Left cardiac atrium (tissue), 4 donors: ENCODE results near the gene CARD9. TPM values are rescaled to one million over a fixed set of nuclear protein-coding genes. Genes with fewer than 3 reads are reported as not detected.
A peak's percentile ranks its signal among the peaks of the same experiment; 100 is the strongest.

Source experiments
- ATAC-seq, 2 donors: fragments of 200-7000 bp; cut with Tn5 transposase; one replicate each; pipeline ENCODE4 v1.9.1; 2020; ENCODE audit warnings: mild to moderate bottlenecking in 2 of 2, moderate library complexity in 2 of 2
- DNase-seq: peaks from one replicate; pipeline ENCODE4 v3.0.0-alpha.2; 2020
- intact Hi-C, 2 donors: fragments of 100-400 bp; cut with DNase I; formaldehyde crosslinking; loops; one replicate each; pipeline versions ENCODE4 v1.14.1 to v1.15.1; 2022 to 2023
- total RNA-seq, 2 donors: library from RNA; stranded (reverse); fragmentation: NEBNext Ultra II Directional; extraction: Animal tissue kit (Norgen Biotek cat#: 25700); gene quantifications; one replicate each; pipeline ENCODE4 v1.2.1, GENCODE V29; 2021
- donor health status: DM: no; HTN: yes; CAD: no.
- donor health status: DM: no; HTN: yes; CAD: no; lungs with severe emphysema.
- donor health status: DM: yes; HTN: yes; CAD: no.
- donor health status: Dilated cardiomyopathy.

Gene CARD9
- total RNA-seq, 2 donors from 2014 or later = 0.86 to 2.4 TPM

DNA sequence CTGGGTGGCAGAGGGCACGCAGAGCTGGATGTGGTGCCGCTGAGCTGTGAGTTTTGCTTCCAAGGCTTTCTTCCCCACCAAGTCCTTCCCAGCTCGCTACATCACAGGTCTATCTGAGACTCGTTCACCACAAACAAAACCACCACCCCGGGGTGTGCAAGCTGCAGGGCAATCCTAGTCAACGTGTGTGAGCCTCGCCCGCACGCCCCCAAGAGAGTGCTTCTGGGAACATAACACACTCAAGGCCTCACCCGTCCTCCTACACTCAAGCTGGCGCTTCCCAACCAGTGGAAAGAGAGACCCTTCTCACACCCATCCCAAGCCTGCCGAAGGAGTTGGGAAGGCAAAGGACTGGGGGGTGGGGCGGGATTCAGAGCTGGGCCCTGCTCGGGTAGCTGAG, 15.9 kb upstream of the CARD9 start:
- ATAC-seq (no peak), DNase-seq (no peak)
- intact Hi-C loops = no loop called here

DNA sequence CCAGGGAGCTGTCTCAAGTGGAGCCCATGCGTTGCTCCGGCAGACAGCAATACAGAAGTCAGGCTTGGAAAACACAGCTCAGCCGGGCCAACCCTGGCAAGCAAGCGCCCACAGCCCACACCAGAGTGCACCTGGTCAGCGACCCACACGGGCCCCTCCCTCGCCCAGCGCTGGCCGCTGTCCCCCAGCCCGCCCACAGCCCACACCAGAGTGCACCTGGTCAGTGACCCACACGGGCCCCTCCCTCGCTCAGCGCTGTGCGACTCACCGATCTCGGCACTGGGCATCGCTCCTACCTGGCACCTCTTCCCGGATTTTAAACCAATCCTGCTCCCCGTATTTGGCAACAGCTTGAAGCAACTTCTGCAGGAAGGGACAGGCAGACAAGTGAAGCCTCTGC, 13.7 kb upstream of the CARD9 start:
- DNase-seq = no peak
- no peak for ATAC-seq
- intact Hi-C loops = no loop called here

GRCh38 chr9:136386018-136386417, 12.5 kb upstream of the CARD9 start:
- intact Hi-C loops = no loop called here
- ATAC-seq = no peak
- DNase-seq = no peak

GRCh38 chr9:136385015-136385414, 11.5 kb upstream of the CARD9 start:
- ATAC-seq (no peak), DNase-seq (no peak)
- intact Hi-C loops = no loop called here

DNA sequence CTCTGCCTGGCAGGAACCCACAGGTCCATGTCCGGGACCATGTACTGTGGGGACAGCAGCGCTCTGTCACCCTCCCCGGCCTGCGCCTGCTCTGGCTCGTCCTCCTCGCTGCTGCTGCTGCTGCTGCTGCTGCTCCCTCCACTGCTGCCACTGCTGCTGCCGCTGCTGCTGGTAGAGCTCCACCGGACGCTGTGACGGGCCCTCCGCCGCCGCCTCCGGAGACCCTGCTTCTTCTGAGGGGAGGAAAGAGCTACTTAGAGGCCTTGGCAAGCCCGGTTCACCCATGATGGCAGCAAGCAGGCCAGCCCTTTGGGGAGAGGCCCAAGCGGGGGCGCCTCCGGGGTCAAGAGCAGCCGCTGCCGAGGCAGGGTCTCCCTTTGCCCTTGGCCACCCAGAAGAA, 10.0 kb upstream of the CARD9 start:
- DNase-seq (no peak), ATAC-seq (no peak)
- intact Hi-C loops = no loop called here

GRCh38 chr9:136381966-136382513, 8.6 kb upstream of the CARD9 start:
- ATAC-seq = no peak
- intact Hi-C loops = no loop called here
- no peak for DNase-seq

GRCh38 chr9:136381311-136381710, 7.8 kb upstream of the CARD9 start:
- DNase-seq (no peak), ATAC-seq (peak; percentile 20 to 81)
- intact Hi-C loops = no loop called here

- intact Hi-C loops = no loop called here
- ATAC-seq (no peak), DNase-seq (no peak)
Measured at GRCh38 chr9:136380381-136380780, 6.9 kb upstream of the CARD9 start.

DNA sequence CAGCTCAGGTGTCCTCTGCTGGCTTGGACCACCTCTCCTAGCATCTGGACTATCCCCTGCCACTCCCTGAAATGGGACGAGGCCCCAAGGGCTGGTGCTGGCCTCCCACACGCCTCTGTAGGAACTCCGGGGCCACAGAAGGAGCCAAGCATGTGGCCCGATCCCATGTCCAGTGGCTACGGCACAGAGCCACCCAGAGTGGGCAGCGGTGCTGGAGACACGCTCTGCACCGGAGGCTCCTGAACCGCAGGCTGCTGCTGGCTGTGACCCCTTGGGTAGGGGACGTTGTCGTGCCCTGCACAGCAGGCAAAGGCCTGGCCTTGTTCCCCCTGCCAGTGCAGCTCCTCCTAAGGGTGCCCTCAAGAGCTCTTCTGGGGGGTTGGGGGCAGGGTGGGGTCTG, 6.4 kb upstream of the CARD9 start:
- intact Hi-C loops = no loop called here
- DNase-seq (no peak), ATAC-seq (no peak)

GRCh38 chr9:136379401-136379800, 5.9 kb upstream of the CARD9 start:
- intact Hi-C loops = no loop called here
- ATAC-seq (no peak), DNase-seq (no peak)

DNA sequence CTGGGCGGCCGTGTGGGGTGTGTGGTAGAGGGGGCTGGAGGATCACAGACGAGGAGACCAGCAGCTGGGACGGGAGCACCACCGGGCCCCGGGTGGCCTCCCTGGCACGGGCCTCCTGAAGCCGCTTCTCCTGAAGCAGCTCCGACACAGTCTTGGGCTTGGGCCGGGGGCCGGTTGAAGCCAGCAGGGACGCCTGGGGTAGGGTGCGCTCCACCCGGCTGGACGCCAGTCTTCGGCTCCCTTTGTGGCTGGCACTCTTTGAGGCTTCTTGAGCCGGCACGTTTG, 5.5 kb upstream of the CARD9 start:
- ATAC-seq = no peak
- DNase-seq = no peak
- intact Hi-C loops = no loop called here

DNA sequence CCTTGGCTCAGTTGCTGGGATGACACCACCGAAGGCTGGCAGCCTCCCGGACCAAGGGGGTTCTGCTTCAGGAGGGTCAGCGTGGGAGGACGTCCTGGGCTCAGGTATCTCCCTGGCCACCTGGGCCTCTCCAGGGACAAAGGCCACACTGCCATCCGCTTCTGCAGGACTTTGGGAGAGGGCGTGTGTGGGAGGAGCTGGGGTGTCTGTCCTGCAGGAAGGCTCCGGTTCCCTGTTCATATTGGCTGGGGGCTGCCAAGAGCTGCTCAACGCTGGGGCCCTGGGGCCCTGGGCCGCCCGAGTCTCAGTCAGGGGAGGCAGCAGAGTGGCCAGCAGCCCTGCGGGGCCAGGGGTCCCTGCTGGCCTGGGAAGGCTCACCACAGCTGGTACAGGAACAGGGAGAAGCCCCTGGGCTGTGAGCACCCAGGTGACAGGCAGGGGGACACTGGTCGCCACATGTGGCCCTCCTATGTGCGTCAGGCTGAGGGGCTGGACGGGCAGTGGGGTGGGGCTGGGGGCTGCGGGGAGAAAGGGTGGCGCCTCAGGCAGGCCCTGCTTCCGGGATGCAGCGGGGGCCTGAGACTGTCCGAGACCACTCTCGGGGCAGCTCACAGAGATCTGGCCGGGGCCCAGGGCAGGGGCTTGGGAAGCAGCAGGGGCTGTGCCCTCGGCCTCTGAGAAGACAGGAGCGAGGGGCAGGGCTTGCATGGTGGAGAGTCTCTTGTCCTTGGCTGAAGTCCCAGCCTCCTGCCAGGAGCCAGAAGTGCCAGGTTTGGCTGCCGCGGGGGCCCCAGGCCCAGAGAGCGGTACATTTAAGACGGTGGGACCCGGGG, 4.9 kb upstream of the CARD9 start:
- DNase-seq = no peak
- intact Hi-C loops = no loop called here

GRCh38 chr9:136377341-136378169, 4.1 kb upstream of the CARD9 start:
- no peak for ATAC-seq
- no peak for DNase-seq
- intact Hi-C loops = no loop called here

More for the DNA sequence above, 4.9 kb upstream of the CARD9 start:
- peak in 1 of 2 donors; percentile 5 for ATAC-seq

GRCh38 chr9:136376457-136376856, 3.0 kb upstream of the CARD9 start:
- ATAC-seq (no peak), DNase-seq (no peak)
- intact Hi-C loops = no loop called here

DNA sequence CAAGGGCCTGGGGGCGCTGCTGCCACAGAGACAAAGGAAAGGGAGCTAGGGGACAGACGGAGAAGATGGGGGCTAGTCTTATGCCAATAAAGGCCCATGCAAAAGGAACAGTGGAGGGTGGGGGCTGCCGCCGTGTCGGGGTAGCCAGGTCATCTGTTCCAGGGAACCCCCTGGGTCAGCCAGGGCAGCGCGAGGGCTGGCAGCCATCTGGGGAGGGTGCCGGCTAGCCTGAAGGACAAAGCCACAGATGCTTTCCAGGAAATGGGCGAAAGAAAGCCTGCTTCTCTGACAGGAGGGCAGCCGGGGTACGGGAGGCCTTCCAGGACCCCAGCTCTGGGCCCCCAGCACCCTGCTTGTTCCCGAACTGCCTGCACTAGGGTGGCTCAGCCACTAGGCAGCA, 1.6 kb upstream of the CARD9 start:
- ATAC-seq = no peak
- intact Hi-C loops = no loop called here
- no peak for DNase-seq

DNA sequence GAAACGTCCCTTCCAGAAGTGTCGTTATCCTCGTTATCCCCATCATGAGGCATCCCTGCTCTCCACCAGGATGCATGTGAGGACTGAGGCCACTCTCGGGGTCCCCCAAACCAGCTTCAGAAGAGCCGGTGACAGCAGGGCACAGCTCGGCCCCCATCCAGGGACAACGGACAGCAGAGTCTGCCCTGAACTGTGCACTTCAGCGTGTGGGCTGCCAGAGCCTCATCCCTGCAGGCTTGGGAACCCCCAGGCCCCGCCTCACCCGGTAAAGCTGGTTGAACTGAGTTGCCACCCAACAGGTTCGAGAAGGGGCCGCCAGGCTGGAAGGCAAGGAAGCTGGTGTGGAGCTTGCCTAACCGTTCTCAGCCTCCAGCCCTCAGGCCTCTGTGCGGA, 710 bp upstream of the CARD9 start:
- intact Hi-C loops = no loop called here
- ATAC-seq (no peak), DNase-seq (no peak)

GRCh38 chr9:136372561-136373299, 739 bp downstream of the CARD9 start:
- intact Hi-C loops = no loop called here
- DNase-seq (peak; percentile 79), ATAC-seq (peak; percentile 67 to 69)

DNA sequence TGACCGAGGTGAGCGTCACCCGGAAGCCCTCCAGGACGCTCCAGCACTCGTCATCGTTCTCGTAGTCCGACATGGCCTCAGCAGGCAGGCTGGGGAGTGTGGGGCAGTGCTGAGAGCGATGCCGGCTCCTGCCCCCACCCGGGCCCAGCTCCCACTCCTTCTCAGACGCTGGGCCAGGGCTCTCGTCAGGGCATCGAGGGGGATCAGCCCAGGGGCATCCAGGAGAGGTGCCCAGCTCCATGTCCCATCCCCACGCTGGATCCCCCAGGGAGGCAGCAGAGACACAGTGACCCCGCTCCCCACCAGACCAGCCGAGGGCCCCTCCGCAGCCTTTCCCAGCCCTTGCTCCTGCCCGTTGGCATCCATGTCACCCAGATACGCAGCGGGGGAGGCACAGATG, 1.5 kb downstream of the CARD9 start:
- ATAC-seq = no peak
- DNase-seq = no peak
- intact Hi-C loops = no loop called here

DNA sequence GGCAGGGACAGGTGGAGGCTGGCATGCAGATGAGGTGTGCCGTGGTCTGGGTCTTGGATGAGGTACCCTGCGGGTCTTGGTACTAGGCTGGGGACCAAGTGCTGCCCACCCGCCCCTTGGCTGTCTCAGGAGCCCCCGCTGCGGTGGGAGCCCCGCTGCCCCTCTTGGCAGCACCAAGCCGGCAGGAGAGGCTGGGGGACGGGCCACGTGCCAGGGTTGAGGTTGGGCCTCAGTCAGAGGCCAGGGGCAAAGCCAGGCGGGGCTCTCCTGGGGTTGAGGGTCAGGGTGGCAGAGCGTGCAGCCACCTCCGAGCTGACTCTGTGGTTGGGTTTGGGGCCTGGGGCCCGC, 2.0 kb downstream of the CARD9 start:
- ATAC-seq (no peak), DNase-seq (no peak)
- intact Hi-C loops = no loop called here
